Neural progenitor cell (in vitro differentiated cells): ENCODE measurements around the gene ROPN1B.

ENCODE experiments used
- CTCF ChIP-seq: fragments of 200-600 bp; sonication (generic); IDR thresholded peaks from 2 replicates; pipeline ENCODE4 v1.5.1; 2017; ENCODE audit warnings: antibody characterized with exemption, mild to moderate bottlenecking
- EZH2 ChIP-seq: fragments of 200-600 bp; sonication (generic); IDR thresholded peaks from 2 replicates; pipeline ENCODE4 v1.6.1; 2017; ENCODE audit warnings: antibody characterized with exemption, mild to moderate bottlenecking, moderate library complexity
- EZH2phosphoT487 ChIP-seq: fragments of 200-600 bp; sonication (generic); IDR thresholded peaks from 2 replicates; pipeline ENCODE4 v1.6.1; 2017; ENCODE audit warnings: antibody characterized with exemption

GRCh38 chr3:126021702-126022101 is 52.7 kb downstream of the ROPN1B start:
- no peak for TF ChIP-seq EZH2phosphoT487
- no peak for TF ChIP-seq CTCF
- no peak for TF ChIP-seq EZH2
